ENCODE measurements around the gene KRT222.

KRT222 gene

DNA sequence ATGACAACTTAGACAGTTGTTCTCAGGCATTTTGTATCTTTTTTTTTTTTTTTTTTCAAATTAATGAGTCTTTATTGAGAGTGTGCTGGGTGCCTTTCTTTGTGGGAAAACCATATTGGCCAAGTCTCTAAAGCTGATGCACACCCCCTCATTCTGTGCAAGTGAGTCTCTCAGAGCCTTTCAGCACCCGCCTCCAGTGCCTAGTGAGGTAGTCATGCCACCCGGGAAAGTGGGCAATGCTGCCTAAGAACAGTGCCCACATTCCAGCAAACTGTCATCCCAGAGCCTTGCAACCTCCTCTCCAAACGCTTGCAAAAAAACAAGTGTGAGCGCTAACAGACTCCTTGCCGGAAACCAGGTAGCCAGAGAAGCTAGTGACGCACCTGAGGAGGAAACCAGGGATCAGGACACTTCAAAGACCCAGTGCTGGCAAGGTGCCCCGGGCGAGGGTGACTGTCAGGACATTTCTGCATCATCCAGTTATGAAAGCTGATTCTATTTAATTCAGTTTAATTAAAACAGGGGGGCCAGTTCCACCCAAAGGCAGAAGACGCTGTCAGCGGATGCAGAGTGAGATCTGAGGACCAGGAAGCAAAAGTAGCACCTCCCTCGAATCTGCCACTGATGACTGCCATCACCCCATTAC, 52.3 kb downstream of the KRT222 start:
- TF ChIP-seq, protein P1, sequence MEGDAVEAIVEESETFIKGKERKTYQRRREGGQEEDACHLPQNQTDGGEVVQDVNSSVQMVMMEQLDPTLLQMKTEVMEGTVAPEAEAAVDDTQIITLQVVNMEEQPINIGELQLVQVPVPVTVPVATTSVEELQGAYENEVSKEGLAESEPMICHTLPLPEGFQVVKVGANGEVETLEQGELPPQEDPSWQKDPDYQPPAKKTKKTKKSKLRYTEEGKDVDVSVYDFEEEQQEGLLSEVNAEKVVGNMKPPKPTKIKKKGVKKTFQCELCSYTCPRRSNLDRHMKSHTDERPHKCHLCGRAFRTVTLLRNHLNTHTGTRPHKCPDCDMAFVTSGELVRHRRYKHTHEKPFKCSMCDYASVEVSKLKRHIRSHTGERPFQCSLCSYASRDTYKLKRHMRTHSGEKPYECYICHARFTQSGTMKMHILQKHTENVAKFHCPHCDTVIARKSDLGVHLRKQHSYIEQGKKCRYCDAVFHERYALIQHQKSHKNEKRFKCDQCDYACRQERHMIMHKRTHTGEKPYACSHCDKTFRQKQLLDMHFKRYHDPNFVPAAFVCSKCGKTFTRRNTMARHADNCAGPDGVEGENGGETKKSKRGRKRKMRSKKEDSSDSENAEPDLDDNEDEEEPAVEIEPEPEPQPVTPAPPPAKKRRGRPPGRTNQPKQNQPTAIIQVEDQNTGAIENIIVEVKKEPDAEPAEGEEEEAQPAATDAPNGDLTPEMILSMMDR (conservative IDR thresholded peaks at IDR 0.05; ENCODE audit: low read depth, low read length): no peak

GRCh38 chr17:40611840-40612474, 53.0 kb downstream of the KRT222 start:
- TF ChIP-seq, protein P1 (conservative IDR thresholded peaks at IDR 0.05; ENCODE audit: low read depth, low read length): no peak
- no peak for DNase-seq (ENCODE audit: low read depth)
- H3K4me3 ChIP-seq (ENCODE audit: low read depth, low read length): no peak overlapping the region

More for the DNA sequence above, 52.3 kb downstream of the KRT222 start:
- no peak for DNase-seq (ENCODE audit: low read depth)
- no peak overlapping the region for H3K4me3 ChIP-seq (ENCODE audit: low read depth, low read length)

- no peak for DNase-seq (ENCODE audit: low read depth)
- TF ChIP-seq, protein P1 (conservative IDR thresholded peaks at IDR 0.05; ENCODE audit: low read depth, low read length): no peak
- no peak overlapping the region for H3K4me3 ChIP-seq (ENCODE audit: low read depth, low read length)
These were observed 54.6 kb downstream of the KRT222 start for GRCh38 chr17:40610359-40610758.

GRCh38 chr17:40608061-40608581, 56.9 kb downstream of the KRT222 start:
- TF ChIP-seq, protein P1 (conservative IDR thresholded peaks at IDR 0.05; ENCODE audit: low read depth, low read length): no peak
- H3K4me3 ChIP-seq (ENCODE audit: low read depth, low read length): no peak overlapping the region
- no peak for DNase-seq (ENCODE audit: low read depth)

DNA sequence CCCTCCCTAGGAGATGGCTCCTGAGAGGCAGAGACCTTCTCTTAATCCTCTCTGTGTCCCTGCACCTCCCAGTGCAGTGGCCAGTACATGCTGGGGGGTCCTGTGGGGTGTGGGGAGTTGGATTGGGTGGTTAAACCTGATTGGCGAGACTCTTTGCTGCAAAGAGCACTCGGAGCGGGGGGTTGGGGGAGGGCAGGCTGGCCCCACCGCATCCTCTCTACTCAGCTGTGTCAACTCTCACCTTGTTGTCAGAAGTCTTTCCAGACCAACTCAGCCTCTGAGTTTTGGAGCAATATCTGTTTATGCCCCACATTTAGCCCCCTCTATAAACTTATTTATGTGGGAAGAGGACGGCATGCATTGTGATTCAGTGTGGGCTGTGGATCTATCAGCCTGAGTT, 57.3 kb downstream of the KRT222 start:
- H3K4me3 ChIP-seq (ENCODE audit: low read depth, low read length): no peak overlapping the region
- DNase-seq (ENCODE audit: low read depth): no peak
- TF ChIP-seq, protein P1 (conservative IDR thresholded peaks at IDR 0.05; ENCODE audit: low read depth, low read length): no peak

DNA sequence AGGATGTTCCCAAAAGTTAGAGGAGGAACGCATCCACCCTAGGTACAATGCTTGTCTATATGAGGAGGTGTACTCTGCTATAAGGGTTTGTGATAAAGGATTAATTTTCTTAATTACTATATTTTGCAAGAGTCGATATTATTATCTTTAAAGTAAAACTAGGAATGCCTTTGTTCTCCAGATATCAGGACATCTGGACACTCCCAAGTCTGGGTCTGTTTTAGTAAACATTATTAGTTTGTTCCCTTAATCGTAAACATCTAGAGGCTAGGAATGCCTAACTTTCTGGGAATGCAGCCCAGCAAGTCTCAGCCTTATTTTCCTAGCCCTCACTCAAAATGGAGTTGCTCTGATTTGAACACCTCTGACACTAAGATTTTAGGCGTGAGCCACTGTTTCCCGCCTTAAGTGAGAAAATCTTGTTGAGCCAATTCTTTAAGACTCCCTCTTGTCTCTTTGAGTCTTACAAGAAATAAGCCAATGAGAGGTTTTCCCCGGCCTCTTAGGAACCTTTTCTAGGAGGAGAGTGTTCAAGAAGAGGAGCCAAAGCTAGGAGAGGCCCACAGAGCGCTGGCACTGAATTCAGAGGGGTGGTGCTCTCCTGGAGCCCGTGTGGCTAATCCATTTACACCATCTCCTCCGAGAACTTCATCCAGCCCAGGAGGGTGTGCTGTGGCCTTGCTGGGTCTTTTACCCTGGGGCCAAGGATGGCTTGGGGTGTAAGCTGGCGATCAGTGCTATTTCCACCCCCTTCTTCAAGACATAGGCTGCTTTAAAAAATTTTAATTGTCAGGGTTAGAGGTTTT, 58.2 kb downstream of the KRT222 start:
- no peak for DNase-seq (ENCODE audit: low read depth)
- TF ChIP-seq, protein P1 (conservative IDR thresholded peaks at IDR 0.05; ENCODE audit: low read depth, low read length): no peak
- H3K4me3 ChIP-seq (ENCODE audit: low read depth, low read length): no peak overlapping the region

Measured in choroid plexus epithelial cell (primary cell).